Left lobe of liver (tissue), 2 donors: ENCODE data around the gene TFR2. TPM values are rescaled to one million over a fixed set of nuclear protein-coding genes. Genes with fewer than 3 reads are reported as not detected.

Experiments used
- ATAC-seq: fragments of 200-7000 bp; cut with Tn5 transposase; one replicate; pipeline ENCODE4 v1.9.1; 2020; ENCODE audit warnings: mild to moderate bottlenecking, moderate library complexity
- DNase-seq: peaks from one replicate; pipeline ENCODE4 v3.0.0-alpha.2; 2020; ENCODE audit warnings: low spot score
- total RNA-seq: library from RNA; stranded (reverse); gene quantifications from one replicate; pipeline ENCODE4 v1.2.1, GENCODE V29; 2021
- donor health status: DM: no; HTN: no; CAD: no; lungs with moderate emphysema.
- donor health status: DM: no; HTN: yes; CAD: no.

The TFR2 gene
- total RNA-seq, 1 donor from 2014 or later: 689 TPM

DNA sequence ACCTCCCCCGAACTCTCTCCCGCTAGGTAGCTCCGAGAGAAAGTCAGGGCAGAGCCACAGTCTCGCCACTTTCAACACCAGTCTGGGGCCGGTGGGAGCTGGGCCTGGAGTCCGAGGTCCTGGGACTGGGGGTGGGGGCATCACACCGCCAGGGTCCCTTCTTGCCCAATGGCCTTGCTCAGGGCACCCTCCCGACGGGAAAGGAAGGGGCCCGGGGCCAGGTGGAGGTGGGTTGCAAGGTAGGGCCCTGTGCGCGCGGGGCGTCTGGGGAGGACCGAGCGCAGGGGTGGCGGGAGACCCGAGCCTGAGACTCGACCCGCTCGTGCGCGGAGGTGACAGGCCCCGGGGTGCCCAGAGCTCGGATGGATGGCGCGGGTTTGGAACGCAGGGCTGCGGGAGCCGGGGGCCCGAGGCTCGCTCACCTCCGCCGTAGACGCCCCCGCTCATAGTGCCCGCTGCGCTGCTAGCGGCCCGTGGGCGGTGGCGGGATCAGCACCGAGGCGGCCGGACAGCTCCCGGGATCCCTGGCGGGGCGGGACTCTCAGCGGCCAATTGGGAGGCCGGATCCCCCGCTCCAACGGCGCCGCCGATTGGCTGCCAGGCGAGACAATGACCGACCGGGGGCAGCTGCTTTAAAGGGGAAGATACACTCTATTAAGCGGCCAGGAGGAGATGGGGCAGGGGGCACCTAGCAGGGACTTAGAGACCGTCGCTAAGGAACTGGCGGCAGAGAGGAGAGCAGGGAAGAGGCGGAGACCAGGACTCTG is 14.7 kb upstream of the TFR2 start, which contains the start of gene ACTL6B:
Gene ACTL6B, minus strand, starts transcription at position 541 of the 767 bp plus-strand sequence. Its CDS starts 94 bp downstream, at position 447.
- no peak for DNase-seq
- ATAC-seq: peak; percentile 92

DNA sequence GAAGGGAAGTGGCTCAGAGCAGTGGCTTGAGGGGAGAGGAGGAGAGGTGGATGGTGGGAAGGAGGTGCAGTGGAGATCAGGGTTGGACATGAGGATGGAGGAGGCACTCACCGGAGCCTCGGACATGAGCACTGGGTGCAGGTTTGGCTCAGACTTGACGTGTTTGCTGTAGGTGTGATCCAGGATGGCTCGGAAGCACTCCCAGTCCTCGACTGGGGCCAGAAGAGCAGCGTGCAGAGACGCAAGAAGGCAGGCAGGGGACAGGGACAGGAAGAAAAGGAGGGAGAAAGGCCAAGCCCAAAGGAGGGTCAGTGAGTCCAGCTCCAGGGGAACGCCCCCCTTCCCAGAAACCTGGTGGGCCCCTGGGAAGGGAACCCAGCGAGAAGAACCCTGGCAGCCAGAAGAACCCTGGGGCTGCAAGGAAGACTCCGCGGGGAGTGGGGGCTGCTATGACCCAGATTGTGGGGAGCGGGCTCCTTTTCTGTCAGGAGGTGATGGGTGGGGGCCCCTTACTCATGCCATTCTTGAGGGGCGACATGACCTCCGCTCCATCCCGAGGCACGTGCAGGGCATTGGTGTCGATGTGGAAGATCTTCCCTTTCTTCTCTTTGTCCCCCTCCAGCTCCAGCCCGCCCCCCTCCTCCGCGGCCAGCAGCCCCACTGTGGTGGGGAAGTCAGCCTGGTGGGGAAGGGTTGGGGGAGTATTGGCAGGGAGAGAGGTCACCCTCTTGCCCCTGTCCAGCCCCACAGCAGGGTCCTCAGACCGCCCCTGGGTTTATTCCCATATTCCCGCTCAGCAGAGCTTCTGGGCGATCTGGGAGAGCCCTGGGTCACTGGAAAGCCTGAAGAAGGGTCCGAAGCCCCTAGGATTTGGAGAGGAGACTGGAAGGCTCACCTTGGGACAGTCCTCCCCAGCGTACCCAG is 13.8 kb upstream of the TFR2 start:
- DNase-seq (no peak), ATAC-seq (no peak)

DNA sequence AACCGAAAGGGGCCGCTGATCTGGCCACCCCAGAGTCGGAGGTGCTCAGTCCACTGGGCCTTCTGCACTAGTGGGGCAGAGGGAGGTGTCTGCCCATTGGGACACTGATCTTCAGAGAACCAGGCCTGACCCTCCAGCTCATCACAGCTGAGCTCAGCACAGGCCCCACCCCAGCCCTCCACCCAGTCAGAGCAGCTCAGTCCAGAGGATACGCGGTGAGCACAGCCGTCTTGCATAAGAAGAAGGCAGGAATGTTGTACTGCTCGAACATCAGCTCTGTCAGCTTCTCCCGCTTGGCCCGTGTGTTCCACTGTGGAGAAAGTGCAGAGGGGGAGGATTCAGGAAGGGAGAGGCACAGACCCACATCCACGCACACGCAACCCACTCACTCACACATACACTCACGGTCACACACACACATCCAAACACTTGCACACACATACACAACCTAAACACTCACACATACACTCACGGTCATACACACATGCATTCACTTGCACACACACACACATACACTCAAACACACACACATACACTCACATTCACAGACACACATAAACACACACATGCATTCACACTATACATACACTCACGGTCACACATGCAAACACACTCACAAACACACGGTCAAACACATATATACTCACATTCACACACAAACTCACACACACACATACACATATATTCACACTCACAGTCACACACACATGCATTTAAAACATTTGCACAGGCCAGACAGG is 8.6 kb upstream of the TFR2 start:
- DNase-seq: no peak
- ATAC-seq: no peak

- ATAC-seq: peak; percentile 86
- peak; percentile 90 for DNase-seq
Observed at GRCh38 chr7:100642534-100642907, 1.2 kb upstream of the TFR2 start.

DNA sequence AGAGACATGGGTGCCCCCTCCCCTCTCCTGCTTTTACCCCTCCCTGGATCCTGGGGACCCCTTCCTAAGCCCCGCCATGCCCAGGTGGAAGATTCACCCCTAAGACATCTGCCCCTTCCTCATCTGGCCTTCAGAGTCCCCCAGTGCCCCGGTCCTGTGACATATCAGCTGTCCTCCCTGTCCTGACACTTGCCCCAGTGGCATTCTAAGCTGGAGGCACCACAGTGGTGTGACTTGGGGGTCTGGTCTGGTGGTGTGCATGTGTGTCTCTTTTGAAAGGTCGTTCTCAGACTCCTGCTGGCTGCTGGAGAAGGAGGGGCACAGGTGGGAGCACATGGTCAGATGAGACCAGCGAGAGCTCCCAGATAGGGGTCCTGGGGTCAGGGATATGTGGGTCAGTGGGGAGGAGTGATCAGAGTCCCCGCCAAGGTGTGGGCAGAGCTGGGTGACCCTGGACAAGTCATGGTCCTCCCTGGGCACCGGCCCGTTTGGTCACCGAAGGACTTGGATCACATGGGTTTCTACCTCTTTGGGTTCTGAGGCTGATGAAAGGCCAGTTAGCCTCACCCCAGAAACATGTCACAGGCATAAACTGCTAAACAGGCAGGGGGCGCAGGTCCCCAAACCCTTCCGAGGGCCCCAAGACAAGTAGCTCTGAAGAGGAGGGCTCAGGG is 645 bp upstream of the TFR2 start:
- DNase-seq (no peak), ATAC-seq (peak; percentile 49)

- DNase-seq: no peak
- ATAC-seq: peak; percentile 46
Observed at GRCh38 chr7:100640517-100641440, 573 bp downstream of the TFR2 start.

- DNase-seq (no peak), ATAC-seq (no peak)
Observed at GRCh38 chr7:100639995-100640516, 1.3 kb downstream of the TFR2 start.

- no peak for DNase-seq
- ATAC-seq: peak; percentile 9
Observed at GRCh38 chr7:100632951-100633717, 8.2 kb downstream of the TFR2 start.

DNA sequence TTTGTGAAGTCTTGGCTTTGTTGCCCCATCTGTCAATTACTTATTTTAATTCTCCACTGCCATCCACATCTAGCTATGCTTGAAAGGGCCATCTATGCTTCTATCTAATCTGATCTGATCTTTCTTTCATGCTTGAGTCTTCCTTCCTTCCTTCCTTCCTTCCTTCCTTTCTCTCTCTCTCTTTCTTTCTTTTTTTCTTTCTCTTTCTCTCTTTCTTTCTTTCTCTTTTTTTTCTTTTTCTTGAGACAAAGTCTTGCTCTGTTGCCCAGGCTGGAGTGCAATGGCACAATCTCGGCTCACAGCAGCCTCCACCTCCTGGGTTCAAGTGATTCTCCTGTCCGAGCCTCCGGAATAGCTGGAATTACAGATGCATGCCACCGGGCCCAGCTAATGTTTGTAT is 11.3 kb downstream of the TFR2 start:
- ATAC-seq: no peak
- DNase-seq: no peak

DNA sequence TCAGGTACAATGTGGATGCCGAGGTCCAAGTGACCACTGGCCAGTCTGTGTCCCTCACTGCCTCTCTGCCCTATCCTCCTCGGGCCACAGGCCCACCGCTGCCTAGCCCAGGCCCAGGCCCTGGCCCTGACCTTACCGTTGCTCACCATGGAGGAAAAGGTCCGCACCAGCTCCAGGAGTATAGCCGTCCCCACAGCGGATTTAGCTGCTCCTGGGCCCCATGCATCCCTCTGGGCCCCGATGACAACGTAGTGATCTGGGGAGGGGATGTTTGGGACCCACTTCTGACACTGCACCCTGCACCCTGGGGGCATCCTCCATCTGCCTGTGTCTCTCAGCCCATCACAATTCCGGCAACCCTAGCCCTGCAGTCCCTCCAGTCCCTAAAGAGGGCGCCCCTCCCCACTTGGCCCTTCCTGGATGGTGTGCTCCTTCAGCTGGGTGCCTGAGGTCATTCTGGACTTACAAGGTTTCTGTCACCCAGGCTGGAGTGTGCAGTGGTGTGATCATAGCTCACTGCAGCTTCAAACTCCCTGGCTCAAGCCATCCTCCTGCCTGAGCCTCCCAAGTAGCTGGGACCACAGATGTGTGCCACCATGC is 12.1 kb downstream of the TFR2 start:
- ATAC-seq: no peak
- DNase-seq: no peak

- DNase-seq: no peak
- peak; percentile 20 for ATAC-seq
Observed at GRCh38 chr7:100627238-100627549, 14.2 kb downstream of the TFR2 start.

DNA sequence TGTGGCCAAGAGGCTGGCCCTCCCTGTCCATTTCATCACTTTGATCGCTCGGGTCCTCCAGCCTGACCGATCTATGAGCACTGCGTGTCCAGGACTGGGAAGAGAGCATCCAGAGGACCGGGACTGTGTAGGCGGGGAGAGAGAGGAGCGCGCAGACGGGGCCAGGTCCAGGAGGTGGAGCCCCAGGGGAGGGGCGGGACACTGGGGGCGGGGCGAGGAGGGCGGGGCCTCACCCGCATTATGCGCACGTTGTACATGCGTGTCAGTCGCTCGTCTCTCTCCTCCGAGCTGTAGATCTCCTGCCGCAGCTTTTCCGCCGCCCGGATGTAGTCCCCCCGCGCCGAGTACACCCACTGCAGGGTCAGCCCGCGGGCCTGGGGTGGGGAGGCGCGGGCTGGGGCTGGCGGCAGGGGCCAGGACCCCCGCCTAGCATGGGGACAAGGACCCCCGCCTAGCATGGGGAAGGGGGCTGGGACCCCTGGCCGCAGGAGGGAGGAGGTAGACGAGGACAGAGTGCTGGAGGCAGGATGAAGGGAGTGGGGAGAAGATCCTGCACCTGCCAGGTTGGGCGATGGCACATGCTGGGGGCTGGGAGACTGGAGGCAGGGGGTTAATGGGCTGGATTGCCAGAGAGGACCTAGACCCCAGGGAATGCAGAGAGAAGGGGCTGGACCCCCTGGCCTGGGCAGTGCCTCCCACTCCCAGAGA is 14.7 kb downstream of the TFR2 start:
- peak; percentile 86 for ATAC-seq
- DNase-seq: peak; percentile 93

- ATAC-seq (no peak), DNase-seq (no peak)
Observed at GRCh38 chr7:100626055-100626454, 15.3 kb downstream of the TFR2 start.

DNA sequence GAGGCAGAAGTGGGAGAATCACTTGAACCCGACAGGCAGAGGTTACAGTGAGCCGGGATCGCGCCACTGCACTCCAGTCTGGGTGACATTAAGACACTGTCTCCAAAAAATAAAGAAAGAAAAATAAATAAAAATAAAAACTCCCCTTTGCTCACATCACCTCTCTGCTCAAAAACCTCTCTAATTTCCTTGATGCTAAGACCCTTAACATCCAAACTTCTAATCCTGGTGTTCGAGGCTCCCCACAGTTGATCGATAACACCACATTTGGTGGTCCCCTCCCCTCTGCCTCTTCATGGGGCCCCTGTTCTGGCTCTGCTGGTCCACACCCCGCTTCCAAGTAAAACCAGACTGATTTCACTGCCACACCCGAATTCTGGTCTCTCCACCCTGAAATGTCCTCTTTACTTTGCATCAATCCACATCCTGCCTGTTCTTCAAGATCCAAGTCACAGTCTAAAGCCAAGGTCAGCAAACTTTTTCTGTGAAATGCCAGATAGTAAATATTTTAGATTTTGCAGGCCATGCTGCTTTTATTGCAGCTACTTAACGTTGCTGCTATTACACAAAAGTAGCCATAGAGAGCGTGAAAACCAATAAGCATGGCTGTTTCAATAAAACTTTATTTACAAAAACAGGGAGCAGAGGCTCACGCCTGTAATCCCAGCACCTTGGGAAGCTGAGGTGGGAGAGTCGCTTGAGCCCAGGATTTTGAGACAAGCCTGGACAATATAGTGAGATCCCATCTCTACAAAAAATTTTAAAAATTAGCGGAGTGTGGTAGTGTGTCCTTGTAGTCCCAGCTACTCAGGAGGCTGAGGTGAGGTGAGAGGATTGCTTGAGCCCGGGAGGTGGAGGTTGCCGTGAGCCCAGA is 17.2 kb downstream of the TFR2 start:
- no peak for DNase-seq
- no peak for ATAC-seq

DNA sequence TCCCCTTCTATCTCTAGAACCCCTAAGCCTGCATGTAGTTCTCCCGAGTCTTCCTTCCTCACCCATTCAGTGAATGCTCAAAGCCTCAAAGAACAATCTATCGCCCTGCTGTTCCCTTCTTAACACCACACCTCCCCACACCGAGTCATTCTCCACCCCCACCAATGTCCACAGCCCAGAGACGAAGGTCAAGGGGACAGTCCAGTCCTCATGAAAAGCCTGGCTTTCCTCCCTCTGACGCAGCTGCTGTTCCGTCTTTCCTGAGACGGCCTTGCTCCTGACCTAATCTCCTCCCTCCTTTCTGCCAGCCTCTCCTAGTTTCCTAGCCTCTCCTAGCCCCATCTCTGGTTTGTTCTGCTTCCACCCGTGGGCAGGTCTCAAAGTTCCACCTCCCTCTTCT is 19.8 kb downstream of the TFR2 start:
- DNase-seq (peak; percentile 86), ATAC-seq (peak; percentile 75)

GRCh38 chr7:100620804-100621203 is 20.5 kb downstream of the TFR2 start:
- ATAC-seq (no peak), DNase-seq (no peak)

GRCh38 chr7:100620239-100620638 is 21.1 kb downstream of the TFR2 start:
- DNase-seq (no peak), ATAC-seq (no peak)
